CD4-positive, alpha-beta T cell treated with Interleukin-17A for 4 hours (primary cell): ENCODE results near the gene GPRIN1.

Source experiments
- DNase-seq: peaks from one replicate; pipeline ENCODE4 v3.0.0-alpha.2; 2020; ENCODE audit warnings: mixed read lengths

Gene GPRIN1

DNA sequence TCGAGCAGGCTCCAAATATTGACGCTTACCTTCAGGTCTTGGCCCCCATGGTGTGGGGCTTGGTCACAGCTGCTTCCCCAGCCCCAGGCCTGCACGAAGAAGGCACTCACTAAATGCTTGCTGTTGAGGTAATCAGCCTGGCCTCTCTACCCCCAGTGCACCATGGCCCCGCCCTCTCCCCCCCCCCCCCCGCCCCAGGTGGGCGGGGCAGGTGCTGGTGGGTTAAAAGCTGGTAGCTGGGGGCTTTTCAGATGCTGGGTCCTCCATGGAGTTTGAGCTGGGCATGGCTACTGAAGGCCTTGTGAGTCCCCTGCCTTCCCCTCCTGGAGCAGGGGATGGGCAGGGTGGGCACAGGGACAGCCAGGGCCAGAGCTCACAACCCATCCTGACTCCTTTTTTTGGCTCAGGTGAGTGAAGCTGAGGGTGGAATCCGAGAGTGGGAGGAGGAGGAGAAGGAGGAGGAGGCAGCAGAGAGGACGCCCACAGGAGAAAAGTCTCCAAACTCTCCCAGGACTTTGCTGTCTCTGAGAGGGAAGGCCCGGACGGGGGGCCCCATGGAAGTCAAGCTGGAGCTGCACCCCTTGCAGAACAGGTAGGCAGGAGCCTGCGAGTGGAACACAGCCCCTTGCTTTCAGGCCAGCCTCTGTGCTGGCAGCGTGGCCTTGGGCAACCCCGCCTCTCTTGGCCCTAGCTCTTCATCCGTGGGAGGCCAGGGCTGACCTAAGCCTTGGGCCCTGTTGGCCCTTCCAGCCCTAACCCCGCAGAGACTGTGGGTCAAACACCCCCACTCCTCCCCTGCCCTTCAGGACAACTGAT, 32.9 kb upstream of the GPRIN1 start:
- DNase-seq, result no peak

DNA sequence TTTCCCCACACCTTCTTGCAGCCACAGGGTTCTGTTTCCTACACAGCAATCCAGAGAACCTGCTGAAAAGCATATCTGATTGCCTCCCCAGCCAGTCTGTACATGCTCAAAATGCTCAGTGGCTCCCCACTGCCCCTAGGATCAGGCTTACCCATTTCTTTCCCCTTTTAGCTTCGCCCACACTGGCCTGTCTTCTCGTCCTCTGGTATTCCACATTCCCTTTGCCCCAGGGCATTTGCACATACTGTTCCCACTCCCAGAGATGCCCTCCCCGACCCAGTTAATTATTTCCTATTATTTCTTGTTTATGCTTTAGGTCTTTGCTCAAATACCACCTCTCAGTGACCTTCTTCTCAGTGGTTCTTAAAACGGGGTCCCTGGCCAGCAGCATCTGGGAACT, 30.7 kb upstream of the GPRIN1 start:
- DNase-seq, result no peak

DNA sequence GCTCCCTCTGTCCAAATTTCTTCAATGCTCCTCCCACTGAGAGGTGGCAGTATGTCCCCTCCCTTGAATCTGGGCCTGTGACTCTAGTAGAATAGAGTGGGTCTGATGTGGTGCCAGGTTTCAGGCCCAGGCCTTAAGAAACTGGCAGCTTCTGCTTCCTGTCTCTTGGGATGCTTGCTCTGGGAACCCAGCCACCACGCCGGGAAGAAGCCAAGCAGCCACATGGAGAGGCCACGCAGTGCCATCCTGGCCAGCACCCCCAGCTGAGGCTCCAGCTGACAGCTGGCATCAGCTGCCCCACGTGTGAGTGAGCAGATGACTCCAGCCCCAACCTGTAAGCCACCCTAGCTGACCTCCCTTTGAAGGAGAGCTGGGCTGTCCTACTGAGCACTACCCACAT, 30.0 kb upstream of the GPRIN1 start:
- DNase-seq, result no peak

DNA sequence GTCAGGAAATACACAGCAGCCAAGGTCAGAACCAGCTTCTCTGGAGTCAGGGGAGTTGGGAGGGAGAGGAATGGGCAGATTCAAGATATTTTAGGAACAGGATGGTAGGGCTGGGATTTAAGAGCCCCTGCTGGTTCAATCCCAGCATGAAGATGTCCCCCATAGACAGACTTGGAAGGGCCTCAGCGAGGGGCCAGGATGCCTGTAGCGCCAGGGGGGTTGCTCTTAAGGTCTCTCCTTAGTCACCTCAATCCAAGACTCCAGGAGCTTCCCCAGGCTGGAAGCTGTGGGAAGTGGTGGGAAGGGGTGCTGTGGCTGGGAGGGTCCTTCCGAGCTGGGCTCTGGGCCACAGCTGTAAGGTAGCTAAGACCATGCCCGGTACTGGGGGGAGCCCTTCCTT, 29.3 kb upstream of the GPRIN1 start:
- DNase-seq, result no peak

DNA sequence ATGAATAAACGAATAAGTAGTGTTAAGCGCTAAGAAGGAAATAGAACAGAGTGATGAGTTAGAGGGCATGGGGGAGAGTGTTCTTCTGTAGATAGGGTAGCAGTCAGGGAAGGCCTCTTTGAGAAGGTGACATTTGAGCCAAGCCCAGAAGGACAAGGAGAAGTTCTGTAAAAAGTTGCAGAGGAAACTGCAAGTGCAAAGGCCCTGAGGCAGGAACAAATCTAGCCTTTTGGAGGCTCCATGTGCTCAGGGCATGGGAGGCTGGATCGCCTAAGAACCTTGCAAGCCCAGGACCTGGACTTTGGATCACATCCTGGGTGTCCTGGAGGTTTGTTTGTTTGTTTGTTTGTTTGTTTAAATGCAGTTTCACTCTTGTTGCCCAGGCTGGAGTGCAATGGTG, 28.5 kb upstream of the GPRIN1 start:
- DNase-seq, result no peak

DNA sequence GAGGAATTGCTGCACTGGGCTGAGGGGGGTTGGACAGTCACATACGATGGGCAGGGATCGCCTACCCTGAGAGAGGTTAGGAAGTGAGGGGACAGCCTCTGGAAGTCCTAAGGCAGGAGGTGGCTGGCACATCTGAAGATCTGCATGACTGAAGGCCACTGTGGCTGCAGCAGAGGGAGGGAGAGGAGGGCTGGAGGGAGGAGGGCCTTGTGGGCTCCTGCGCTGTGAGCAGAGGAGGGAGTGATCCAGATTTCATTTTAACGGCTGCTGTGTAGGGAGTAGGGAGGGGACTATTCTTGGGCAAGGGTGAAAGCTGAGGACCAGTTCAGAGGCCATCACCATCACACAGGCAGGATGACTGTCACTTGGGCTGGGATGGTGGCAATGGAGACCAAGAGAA, 27.6 kb upstream of the GPRIN1 start:
- no peak for DNase-seq

DNA sequence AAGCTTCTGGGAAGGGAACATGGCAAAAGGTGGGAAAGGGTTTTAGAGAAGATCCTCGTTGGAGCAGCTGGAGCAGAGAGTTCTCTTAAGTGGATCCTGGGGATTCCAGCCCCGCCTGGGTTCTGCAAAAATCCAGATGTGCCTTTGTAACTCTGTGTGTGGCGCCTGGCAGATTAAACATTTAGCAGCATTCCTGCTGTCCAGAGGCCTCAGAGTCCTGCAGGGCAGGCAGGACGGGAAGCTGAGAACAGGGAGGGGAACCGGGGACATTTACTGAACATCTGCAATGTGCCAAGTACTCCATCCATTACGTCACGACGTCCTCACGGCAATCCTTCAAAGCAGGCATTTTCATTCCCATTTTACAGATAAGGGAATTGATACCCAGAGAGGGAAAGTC, 26.5 kb upstream of the GPRIN1 start:
- DNase-seq, result no peak

- no peak for DNase-seq
Observed at GRCh38 chr5:176633598-176633997, 23.6 kb upstream of the GPRIN1 start.

GRCh38 chr5:176632745-176633144, 22.8 kb upstream of the GPRIN1 start:
- no peak for DNase-seq

DNA sequence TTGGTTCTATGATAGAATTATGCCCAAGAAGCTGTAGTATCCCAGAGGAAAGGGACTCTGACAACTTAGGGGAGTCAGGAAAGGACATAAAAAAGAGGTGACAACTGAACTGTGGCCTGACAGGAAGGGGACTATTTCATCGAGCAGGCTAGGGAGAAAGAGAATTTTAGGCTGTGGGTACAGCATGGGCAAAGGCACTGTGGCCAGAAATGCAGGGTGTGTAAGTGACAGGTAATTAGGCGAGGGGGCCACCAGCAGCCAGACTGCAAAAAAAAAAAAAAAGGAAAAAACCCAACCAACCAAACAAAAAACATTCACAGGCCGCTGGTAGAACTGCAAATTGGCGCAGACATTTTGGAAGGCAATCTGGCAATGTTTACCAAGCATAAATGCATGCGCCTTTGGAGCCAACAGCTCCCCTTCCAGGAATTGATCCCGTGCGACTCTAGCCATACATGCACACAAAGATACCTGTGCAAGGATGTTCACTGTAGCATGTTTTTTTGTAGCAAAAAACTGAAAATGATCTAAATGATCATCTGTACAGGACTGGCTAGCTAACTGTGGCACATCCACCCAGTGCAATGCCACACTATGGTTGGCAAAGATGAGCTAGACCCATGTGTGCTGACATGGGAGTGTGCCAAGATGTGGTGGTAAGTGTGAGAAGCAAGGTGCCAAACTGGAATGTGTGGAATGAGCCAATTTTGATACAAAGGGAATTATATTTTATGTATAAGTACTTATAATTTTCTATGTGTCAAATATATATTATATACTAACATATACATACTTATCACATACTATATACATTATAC, 21.6 kb upstream of the GPRIN1 start:
- DNase-seq, result no peak

GRCh38 chr5:176630681-176631222, 20.8 kb upstream of the GPRIN1 start:
- DNase-seq, result no peak

- DNase-seq, result peak; percentile 52
Observed at GRCh38 chr5:176629853-176630680, 20.1 kb upstream of the GPRIN1 start, which contains the start of the genes EIF4E1B and SNCB. EIF4E1B (plus strand) TSS chr5:176630675; CDS start chr5:176642788, 12,113 bp downstream. SNCB (minus strand) TSS chr5:176630534; CDS start chr5:176629654, 880 bp downstream.

- DNase-seq, result no peak
Observed at GRCh38 chr5:176629317-176629852, 19.4 kb upstream of the GPRIN1 start.

- no peak for DNase-seq
Observed at GRCh38 chr5:176628406-176629228, 18.7 kb upstream of the GPRIN1 start.

DNA sequence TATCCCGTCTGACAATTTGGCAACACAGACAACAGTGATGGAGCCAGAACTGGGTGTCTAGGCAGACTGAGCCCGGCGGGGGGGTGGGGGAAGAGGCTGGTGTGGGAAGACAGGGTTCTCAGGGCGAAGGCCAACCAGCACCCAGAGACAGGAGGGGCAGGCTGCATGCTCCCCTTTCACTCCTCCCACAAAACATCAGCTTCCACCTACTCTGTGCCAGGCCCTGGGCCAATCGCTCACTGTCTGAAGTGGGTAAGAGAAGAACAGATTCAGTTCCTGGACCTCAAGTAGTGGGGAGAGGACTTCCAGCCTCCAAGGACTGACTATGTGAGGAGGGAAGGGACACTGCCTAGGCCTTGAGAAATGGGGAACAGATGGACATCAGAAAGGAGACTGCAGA, 17.6 kb upstream of the GPRIN1 start:
- DNase-seq, result no peak

DNA sequence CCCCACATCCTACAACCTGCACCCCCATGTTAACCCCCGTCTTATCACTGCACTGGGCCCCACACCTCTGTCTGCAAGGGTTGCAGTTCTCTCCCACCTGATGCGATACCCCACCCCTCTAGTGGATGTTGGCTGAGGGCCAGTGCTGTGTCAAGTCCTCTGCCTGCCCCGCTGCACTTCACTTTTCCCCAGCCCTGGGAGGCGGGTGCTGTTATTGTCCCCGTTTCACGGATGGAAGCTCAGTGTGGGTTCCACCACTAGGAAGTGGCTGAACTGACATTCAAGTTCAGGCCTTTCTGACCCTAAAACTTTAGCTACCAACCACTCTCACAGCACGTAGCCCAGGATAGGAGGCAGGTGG, 16.9 kb upstream of the GPRIN1 start:
- no peak for DNase-seq

DNA sequence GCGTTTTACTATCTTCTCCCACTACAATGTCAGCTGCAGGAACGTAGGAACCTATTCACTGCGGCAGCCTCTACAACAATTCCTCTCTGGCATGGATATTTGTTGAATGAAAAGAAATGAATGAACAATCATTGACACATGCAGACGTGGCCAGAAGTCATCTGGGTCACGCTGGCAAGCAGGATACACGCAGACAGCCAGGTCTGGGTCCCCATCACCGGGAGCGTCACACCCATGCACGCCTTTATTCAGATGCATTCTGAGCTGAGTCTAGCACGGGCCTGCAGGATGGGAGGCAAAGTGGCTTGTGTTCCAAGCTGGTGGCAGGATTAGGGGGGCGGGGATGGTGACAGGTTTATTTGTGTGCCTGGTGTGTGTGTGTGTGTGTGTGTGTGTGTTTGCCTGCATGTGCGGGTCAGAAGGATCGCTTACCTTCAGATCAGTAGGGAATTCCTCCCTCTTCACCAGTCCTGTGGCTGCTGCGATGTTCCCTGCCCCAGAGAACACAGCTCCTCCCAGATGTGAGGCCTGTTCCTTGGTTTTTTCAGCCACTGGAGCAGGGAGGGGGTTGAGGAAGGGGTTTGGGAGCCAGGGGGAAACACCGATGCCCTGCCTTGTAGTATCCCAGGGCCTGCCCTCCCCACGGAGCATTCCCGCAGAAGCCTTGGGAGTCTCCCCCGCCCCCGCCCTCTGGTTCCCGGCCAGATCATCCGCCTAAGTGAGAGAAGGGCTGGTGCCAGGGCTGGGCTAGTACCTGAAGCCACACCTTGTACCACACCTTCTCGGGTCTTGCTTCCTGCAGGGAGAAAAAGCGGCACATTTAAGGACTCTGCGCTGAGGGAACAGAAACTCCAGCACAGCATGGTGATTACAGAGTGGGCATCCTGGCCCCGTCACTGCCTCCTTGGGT, 16.3 kb upstream of the GPRIN1 start:
- DNase-seq, result no peak

DNA sequence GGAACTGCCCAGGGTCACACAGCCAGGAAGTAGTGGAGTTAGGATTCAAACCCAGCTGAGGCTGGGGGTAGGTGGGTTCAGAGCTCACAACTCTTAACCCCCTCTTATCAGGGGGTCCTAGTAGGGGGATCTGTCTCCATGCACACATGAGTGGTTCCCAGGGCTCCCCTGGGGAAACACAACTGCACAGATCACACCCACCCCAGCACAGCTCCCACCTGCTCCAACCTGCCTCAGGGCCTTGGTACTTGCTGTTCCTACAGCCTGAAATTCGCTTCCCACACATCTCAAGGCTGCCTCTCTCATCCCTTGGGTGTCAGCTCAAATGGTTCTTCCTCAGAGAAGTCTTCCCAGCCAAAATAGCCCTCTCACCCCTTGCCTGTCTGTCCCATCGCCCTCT, 15.6 kb upstream of the GPRIN1 start:
- no peak for DNase-seq

- DNase-seq, result no peak
Observed at GRCh38 chr5:176624938-176625337, 15.0 kb upstream of the GPRIN1 start.

- no peak for DNase-seq
Observed at GRCh38 chr5:176624142-176624541, 14.2 kb upstream of the GPRIN1 start.

- DNase-seq, result no peak
Observed at GRCh38 chr5:176621661-176622079, 11.7 kb upstream of the GPRIN1 start.
